Activated CD8-positive, alpha-beta T cell treated with anti-CD3 and anti-CD28 coated beads, Interleukin-2, amount 10 ng/mL, durations not matched to agents 7 days and 5 days (primary cell): ENCODE data around the gene RNF212B. TPM values are rescaled to one million over a fixed set of nuclear protein-coding genes. Genes with fewer than 3 reads are reported as not detected.
A peak's percentile ranks its signal among the peaks of the same experiment; 100 is the strongest.

Experiments used
- ATAC-seq: fragments of 150-1000 bp; cut with Tn5 transposase; one replicate; pipeline ENCODE4 v1.10.0; 2021; ENCODE audit warnings: moderate library complexity
- CTCF ChIA-PET: fragments of 350-600 bp; sonication (Branson Sonifier 250); formaldehyde crosslinking; loops from one replicate; lab custom pipeline; 2021; ENCODE audit warnings: antibody characterized with exemption; lab: Charles Lee
- POLR2A ChIA-PET: fragments of 350-600 bp; sonication (Branson Sonifier 250); formaldehyde crosslinking; loops from one replicate; lab custom pipeline; 2021; ENCODE audit warnings: antibody characterized with exemption; lab: Charles Lee
- DNase-seq: peaks from one replicate; pipeline ENCODE4 v3.0.0-alpha.2; 2020
- H3K27ac Mint-ChIP-seq: one replicate; pipeline ENCODE4 v1.8.0; 2021; ENCODE audit warnings: mild to moderate bottlenecking, mixed read lengths
- H3K27me3 Mint-ChIP-seq: one replicate; pipeline ENCODE4 v1.8.0; 2021; ENCODE audit warnings: low read depth, mixed read lengths
- H3K36me3 Mint-ChIP-seq: one replicate; pipeline ENCODE4 v1.8.0; 2021; ENCODE audit warnings: low read depth, mixed read lengths
- H3K4me1 Mint-ChIP-seq: one replicate; pipeline ENCODE4 v1.8.0; 2021; ENCODE audit warnings: low read depth, mixed read lengths
- H3K4me3 Mint-ChIP-seq: one replicate; pipeline ENCODE4 v1.8.0; 2021; ENCODE audit warnings: mild to moderate bottlenecking, mixed read lengths
- H3K9me3 Mint-ChIP-seq: one replicate; pipeline ENCODE4 v1.8.0; 2022; ENCODE audit warnings: mixed read lengths; ENCODE audit not compliant: insufficient read depth
- total RNA-seq, 2 experiments: library from RNA; stranded (reverse); gene quantifications; one replicate each; pipeline ENCODE4 v1.2.3, GENCODE V29; 2021

RNF212B gene
- total RNA-seq, 2 experiments from 2014 or later: not detected

DNA sequence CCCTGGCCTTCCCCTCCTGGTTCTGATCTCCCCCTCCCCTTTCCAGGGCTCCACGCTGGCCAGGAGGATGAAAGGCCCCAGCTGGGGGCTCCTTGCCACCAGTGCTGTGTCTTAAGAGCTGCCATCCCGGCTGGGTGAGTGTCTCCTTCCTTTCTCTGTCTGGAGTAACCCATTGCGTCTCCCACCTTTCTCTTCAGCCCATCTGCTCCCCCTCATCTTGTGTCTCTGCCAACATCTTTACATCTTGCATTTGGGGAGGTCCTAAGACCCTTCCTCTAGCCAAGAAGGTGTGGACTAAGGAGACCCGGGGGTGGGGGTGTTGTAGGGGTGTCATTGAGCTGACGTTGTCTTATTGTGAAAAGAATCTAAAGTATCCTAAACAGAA is 69.4 kb downstream of the RNF212B start:
- no peak for DNase-seq
- Mint-ChIP-seq H3K36me3 (no peaks in the 10 kb centered on the region), H3K4me3 (peak overlapping the region; percentile 63), H3K4me1 (peaks cover 28% of the 10 kb centered on the region), H3K9me3 (no peaks in the 10 kb centered on the region), H3K27ac (no peak overlapping the region), H3K27me3 (peaks cover 27% of the 10 kb centered on the region)
- no peak for ATAC-seq
- ChIA-PET CTCF (interaction anchor here (0.6 to 1.6 kb wide), 5 partner anchors 12 to 231 kb away, joined by 3 to 5 read pairs (median 3); partner anchors contain the start of gene PABPN1), POLR2A (interaction anchor here (3.1 kb wide), 1 partner anchor 14 kb away, joined by 20 read pairs; the partner anchor contains the start of gene PABPN1)

DNA sequence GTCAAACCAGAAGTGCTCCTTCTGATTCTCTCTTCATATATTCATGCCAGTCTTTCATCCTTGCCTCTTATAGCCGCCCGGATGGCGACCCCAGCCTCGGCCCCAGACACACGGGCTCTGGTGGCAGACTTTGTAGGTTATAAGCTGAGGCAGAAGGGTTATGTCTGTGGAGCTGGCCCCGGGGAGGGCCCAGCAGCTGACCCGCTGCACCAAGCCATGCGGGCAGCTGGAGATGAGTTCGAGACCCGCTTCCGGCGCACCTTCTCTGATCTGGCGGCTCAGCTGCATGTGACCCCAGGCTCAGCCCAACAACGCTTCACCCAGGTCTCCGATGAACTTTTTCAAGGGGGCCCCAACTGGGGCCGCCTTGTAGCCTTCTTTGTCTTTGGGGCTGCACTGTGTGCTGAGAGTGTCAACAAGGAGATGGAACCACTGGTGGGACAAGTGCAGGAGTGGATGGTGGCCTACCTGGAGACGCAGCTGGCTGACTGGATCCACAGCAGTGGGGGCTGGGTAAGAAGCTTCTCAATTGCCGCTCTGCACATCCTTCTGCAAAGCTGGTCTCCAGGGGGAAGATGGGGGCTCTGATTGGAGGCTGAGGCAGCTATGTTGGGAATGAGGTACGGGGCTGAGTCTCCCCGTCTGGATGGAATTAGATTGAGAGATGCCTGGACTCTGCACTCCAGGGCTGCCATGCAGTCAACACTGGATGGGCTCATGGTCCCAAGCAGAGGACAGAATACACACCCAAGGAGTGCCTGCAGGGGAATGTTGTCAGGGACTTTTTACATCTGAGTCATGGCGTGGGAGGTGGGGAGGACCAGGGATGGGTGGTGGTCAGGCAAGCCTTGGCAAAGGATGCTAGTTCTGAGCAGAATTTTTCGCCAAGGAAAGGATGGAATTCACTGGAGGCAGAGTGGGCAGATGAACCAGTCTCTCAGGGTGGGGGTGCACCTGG is 70.2 kb downstream of the RNF212B start:
- peaks cover 24% of the 10 kb centered on the region for H3K4me1 Mint-ChIP-seq
- H3K4me3 Mint-ChIP-seq: no peak overlapping the region
- CTCF ChIA-PET: interaction anchor here (0.6 to 1.6 kb wide), 4 partner anchors 13 to 188 kb away, joined by 3 to 5 read pairs (median 3); partner anchors contain the start of gene PABPN1
- DNase-seq (no peak), ATAC-seq (no peak)
- H3K36me3 Mint-ChIP-seq: no peaks in the 10 kb centered on the region
- POLR2A ChIA-PET: interaction anchor here (3.1 kb wide), 1 partner anchor 13 kb away, joined by 20 read pairs; the partner anchor contains the start of gene PABPN1
- H3K27ac Mint-ChIP-seq: peak overlapping the region; percentile 43
- no peaks in the 10 kb centered on the region for H3K9me3 Mint-ChIP-seq
- peaks cover 27% of the 10 kb centered on the region for H3K27me3 Mint-ChIP-seq

DNA sequence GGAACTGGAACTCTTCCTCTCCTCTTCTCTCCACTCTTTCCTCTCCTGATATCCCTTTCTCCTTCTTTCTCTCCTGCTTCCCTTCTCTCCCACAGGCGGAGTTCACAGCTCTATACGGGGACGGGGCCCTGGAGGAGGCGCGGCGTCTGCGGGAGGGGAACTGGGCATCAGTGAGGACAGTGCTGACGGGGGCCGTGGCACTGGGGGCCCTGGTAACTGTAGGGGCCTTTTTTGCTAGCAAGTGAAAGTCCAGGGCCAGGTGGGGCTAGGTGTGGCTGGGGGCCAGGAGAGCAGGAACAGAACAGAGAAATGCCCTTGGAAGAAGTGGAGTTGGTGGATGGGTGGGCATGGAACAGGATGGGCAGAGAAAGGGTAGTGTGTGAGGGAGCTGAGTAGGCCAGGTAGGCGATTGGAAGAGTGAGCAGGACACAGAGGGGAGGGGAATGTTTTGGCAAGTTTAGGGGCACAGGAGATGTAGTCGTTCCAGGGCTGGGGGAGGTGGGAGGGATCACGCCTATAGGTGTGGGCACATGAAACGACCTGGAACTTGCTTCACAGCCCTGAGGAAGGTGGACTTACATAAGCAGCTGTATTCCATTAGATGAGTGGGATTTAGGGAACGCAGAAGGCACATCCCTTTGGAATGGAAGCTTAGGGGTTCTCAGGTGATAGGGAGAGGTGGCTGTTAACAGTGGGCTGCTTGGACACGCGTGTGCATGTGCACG is 71.1 kb downstream of the RNF212B start:
- peaks cover 27% of the 10 kb centered on the region for H3K27me3 Mint-ChIP-seq
- no peak for DNase-seq
- ChIA-PET POLR2A (interaction anchor here (3.1 kb wide), 1 partner anchor 12 kb away, joined by 20 read pairs; the partner anchor contains the start of gene PABPN1), CTCF (interaction anchor here (2.6 kb wide), 1 partner anchor 12 kb away, joined by 13 read pairs; the partner anchor contains the start of gene PABPN1)
- H3K36me3 Mint-ChIP-seq: no peaks in the 10 kb centered on the region
- no peak for ATAC-seq
- peaks cover 17% of the 10 kb centered on the region for H3K4me1 Mint-ChIP-seq
- no peak overlapping the region for H3K27ac Mint-ChIP-seq
- H3K9me3 Mint-ChIP-seq: no peaks in the 10 kb centered on the region
- H3K4me3 Mint-ChIP-seq: no peak overlapping the region

DNA sequence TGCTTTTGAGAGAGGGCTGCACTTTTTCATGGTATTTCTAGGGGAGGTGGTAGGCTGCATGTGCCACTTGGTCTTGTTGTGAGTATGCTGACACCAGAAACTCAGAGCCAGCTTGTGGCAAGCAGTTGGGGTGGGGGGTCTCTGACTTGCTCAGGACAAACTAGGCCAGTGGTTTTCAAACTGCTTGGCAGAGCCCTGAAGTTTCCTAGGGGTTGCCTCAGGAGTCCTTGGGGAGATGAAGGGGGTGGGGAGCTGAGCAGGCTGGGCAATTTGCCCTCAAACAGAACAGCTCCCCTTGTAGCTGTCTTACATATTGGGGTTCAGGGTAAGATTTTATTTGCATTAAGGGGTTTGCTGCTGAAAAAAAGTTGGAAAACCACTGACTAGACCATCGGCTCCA is 72.8 kb downstream of the RNF212B start:
- POLR2A ChIA-PET: interaction anchor here (0.6 to 1.3 kb wide), 6 partner anchors 8 to 105 kb away, joined by 3 to 12 read pairs (median 3); partner anchors contain the start of genes PABPN1 and PPP1R3E
- no peaks in the 10 kb centered on the region for H3K9me3 Mint-ChIP-seq
- no peak overlapping the region for H3K27ac Mint-ChIP-seq
- H3K4me1 Mint-ChIP-seq: peaks cover 16% of the 10 kb centered on the region
- CTCF ChIA-PET: interaction anchor here (2.6 kb wide), 1 partner anchor 10 kb away, joined by 13 read pairs; the partner anchor contains the start of gene PABPN1
- H3K27me3 Mint-ChIP-seq: peaks cover 22% of the 10 kb centered on the region
- DNase-seq (no peak), ATAC-seq (no peak)
- H3K36me3 Mint-ChIP-seq: no peaks in the 10 kb centered on the region
- H3K4me3 Mint-ChIP-seq: no peak overlapping the region

DNA sequence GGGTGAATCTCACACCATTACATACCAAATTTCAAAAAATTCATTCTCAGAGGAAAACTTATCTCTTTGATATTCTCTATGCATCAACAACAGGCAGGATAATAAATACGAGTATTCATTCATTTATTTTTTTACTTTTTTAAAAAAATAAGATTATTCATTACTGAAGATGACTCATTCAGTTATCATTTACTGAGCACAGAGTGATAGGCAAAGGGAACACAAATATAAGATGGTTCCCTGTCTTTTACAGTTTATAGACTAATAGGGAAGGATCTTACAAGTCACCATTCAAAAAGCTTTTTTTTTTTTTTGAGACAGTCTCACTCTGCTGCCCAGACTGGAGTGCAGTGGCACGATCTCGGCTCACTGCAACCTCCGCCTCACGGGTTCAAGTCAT is 78.6 kb downstream of the RNF212B start:
- Mint-ChIP-seq H3K4me1 (peaks cover 15% of the 10 kb centered on the region), H3K27me3 (peaks cover 2% of the 10 kb centered on the region), H3K27ac (no peak overlapping the region), H3K9me3 (no peaks in the 10 kb centered on the region), H3K36me3 (peaks cover 10% of the 10 kb centered on the region), H3K4me3 (no peak overlapping the region)
- POLR2A ChIA-PET: no interaction called here
- ATAC-seq (no peak), DNase-seq (no peak)
- CTCF ChIA-PET: interaction anchor here (4.8 kb wide), 1 partner anchor 16 kb away, joined by 12 read pairs; no protein-coding TSS in a partner anchor

DNA sequence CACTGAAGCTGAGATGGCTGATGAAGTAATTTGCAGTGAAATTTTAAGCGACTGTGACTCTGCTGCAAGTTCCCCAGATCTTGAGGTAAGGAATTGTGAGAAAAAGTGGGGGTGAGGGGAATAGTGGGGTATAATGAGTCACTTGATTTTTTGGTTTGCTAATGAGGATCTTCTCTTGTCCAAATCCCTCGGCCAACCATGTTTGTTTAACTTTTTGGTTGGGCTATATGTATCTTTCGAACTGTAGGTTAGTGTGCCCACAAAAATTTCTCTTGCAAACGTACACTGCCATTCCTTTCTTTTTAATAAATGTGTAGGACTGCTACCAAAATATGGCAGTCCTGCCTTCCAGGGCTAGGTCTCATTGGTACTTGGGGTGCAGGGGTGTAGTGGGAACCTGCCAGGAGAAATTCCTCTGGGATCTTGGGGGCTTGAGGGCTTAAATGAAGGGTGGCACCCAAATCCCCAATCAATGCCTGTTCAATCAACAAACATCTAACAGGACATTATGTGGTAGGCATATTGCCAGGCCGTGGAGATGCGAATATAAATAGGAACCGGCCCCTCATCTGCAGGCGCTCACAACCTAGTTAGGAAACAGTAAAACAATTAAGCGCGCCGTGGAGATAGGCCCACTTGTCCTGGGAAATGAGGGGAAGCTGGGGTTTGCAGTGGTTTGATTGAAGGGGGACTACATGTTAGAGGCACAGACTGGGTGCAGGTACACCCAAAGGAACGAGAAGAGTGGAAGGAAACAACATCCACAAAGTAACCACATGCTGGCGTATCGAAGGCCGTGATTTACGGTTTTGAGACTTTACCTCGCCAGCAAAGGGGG is 82.2 kb downstream of the RNF212B start:
- POLR2A ChIA-PET: interaction anchor here (0.6 to 6.2 kb wide), 13 partner anchors 8 to 1844 kb away, joined by 3 to 115 read pairs (median 6); partner anchors contain the start of genes ACIN1, C14orf119, HOMEZ and OXA1L
- H3K9me3 Mint-ChIP-seq: no peaks in the 10 kb centered on the region
- H3K27ac Mint-ChIP-seq: peak overlapping the region; percentile 97
- CTCF ChIA-PET: interaction anchor here (1.0 to 4.8 kb wide), 16 partner anchors 10 to 262 kb away, joined by 3 to 75 read pairs (median 7); partner anchors contain the start of genes CDH24, HOMEZ and PPP1R3E
- ATAC-seq: no peak
- peaks cover 39% of the 10 kb centered on the region for H3K36me3 Mint-ChIP-seq
- no peak for DNase-seq
- peak overlapping the region; percentile 92 for H3K4me3 Mint-ChIP-seq
- peaks cover 33% of the 10 kb centered on the region for H3K4me1 Mint-ChIP-seq
- H3K27me3 Mint-ChIP-seq: no peaks in the 10 kb centered on the region

DNA sequence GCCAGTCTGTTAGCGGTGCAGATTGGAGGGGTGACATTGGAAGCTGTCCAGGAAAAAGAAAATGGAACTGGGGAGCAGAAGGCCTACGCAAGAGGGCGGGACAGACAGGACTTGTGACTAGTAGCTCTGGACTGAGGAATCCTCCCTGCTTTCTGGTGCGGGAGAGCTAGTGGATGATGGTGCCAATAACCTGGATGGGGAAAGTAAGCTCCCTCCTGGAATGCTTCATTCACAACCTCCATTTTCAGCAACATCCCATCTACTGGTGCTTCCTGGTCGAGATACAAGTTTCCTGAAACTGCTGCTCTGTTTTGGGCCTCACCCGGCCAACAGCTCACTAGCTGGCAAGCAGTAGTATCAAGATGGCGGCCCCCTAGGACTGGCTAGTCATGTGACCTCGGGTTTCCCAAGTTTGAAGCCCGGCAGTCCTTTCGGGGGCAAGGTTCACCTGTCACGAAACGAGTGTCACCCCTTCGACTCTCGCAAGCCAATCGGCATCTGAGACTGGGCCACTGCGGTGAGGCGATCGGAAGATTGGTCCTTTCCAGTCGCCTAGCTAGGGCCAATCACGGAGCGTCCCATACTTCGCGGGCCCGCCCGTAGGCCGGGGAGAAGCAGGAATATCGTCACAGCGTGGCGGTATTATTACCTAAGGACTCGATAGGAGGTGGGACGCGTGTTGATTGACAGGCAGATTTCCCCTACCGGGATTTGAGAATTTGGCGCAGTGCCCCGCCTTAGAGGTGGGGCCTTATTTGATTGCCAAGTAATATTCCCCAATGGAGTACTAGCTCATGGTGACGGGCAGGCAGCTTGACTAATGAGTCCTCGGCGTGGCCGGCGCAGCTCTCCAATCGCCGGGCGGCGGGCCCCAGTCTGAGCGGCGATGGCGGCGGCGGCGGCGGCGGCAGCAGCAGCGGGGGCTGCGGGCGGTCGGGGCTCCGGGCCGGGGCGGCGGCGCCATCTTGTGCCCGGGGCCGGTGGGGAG is 83.1 kb downstream of the RNF212B start, which contains the start of gene PABPN1:
TSS of gene PABPN1 (plus strand) at position 874 of the 988 bp plus-strand sequence. CDS start at position 887, 13 bp downstream.
- peak; percentile 99 for DNase-seq
- ChIA-PET POLR2A (interaction anchor here (0.5 to 6.2 kb wide), 23 partner anchors 9 to 1845 kb away, joined by 3 to 115 read pairs (median 5); partner anchors contain the start of genes ACIN1, C14orf119, CMTM5 and HOMEZ), CTCF (interaction anchor here (0.5 to 4.8 kb wide), 33 partner anchors 9 to 391 kb away, joined by 3 to 75 read pairs (median 5); partner anchors contain the start of genes CDH24, HOMEZ and PPP1R3E)
- peak; percentile 94 for ATAC-seq
- no peaks in the 10 kb centered on the region for H3K9me3 Mint-ChIP-seq
- H3K36me3 Mint-ChIP-seq: peaks cover 47% of the 10 kb centered on the region
- no peaks in the 10 kb centered on the region for H3K27me3 Mint-ChIP-seq
- peaks cover 33% of the 10 kb centered on the region for H3K4me1 Mint-ChIP-seq
- H3K4me3 Mint-ChIP-seq: peak within 1 kb of the TSS; percentile 92
- peak within 1 kb of the TSS; percentile 97 for H3K27ac Mint-ChIP-seq

DNA sequence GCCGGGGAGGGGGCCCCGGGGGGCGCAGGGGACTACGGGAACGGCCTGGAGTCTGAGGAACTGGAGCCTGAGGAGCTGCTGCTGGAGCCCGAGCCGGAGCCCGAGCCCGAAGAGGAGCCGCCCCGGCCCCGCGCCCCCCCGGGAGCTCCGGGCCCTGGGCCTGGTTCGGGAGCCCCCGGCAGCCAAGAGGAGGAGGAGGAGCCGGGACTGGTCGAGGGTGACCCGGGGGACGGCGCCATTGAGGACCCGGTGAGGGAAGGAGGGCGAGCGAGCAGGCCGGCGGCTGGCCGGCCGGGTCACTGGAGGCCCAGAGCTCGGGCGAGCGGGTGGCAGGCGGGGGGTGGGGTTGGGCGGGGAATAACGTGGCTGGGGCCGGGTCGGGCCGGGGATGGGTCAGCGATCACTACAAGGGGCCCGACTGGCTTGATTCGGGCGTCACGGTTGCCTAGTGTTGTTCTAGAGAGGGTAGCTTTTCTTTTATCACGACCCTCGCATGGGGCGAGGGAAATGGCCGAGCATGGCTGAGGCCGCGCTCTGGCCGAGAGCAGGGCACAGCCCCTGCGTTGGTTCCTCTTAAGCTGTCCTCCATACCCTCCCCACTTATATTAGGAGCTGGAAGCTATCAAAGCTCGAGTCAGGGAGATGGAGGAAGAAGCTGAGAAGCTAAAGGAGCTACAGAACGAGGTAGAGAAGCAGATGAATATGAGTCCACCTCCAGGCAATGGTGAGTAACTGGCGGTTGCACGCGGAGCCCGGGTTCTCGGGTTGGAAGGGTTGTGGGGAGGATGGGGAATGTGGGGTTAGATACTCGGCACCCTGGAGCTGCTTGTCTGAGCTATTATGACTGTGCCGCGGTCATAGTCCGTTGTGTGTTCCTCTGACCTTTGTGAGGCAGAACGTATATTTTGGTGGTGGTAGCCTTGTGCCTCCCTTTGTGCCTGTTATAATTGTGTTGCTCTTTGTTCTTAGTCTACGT is 84.1 kb downstream of the RNF212B start:
- H3K36me3 Mint-ChIP-seq: peaks cover 51% of the 10 kb centered on the region
- peaks cover 33% of the 10 kb centered on the region for H3K4me1 Mint-ChIP-seq
- H3K4me3 Mint-ChIP-seq: peak overlapping the region; percentile 92
- peak; percentile 2 for ATAC-seq
- peak; percentile 66 for DNase-seq
- no peaks in the 10 kb centered on the region for H3K9me3 Mint-ChIP-seq
- POLR2A ChIA-PET: interaction anchor here (0.6 to 6.2 kb wide), 18 partner anchors 11 to 1371 kb away, joined by 3 to 115 read pairs (median 6); partner anchors contain the start of genes ACIN1, C14orf119, CMTM5 and HOMEZ
- CTCF ChIA-PET: interaction anchor here (0.5 to 4.8 kb wide), 31 partner anchors 8 to 310 kb away, joined by 3 to 75 read pairs (median 4); partner anchors contain the start of genes HOMEZ and PPP1R3E
- peak overlapping the region; percentile 91 for H3K27ac Mint-ChIP-seq
- no peaks in the 10 kb centered on the region for H3K27me3 Mint-ChIP-seq
